K562 (cell line): ENCODE measurements around the gene KRT31. TPM values are rescaled to one million over a fixed set of nuclear protein-coding genes. Genes with fewer than 3 reads are reported as not detected.

ENCODE experiments used
- ATAC-seq: fragments of 200-7000 bp; cut with Tn5 transposase; 3 replicates; pipeline ENCODE4 v1.9.1; 2020; ENCODE audit warnings: moderate library complexity
- BruUV-seq: library from RNA; stranded (reverse); fragments of 400-500 nt; replicated peaks from 2 replicates; lab custom pipeline; 2021; lab: Mats Ljungman, UMichigan
- CTCF ChIA-PET: fragments of 300-600 bp; formaldehyde crosslinking; extraction: SDS; loops from one replicate; lab custom pipeline; 2021; ENCODE audit warnings: low intra/inter-chr PET ratio; lab: Yijun Ruan, JAX
- POLR2A ChIA-PET: fragments of 300-600, 350-650 bp; sonication (Branson Sonifier 250); formaldehyde crosslinking; extraction: SDS; loops from one replicate; lab custom pipeline; 2021; ENCODE audit warnings: antibody characterized with exemption, inconsistent platforms; lab: Yijun Ruan, JAX
- DNase-seq, 4 experiments: peaks; one replicate each; pipeline versions ENCODE4 v3.0.0 to v3.0.0-alpha.2; 2011 to 2018; ENCODE audit warnings: low spot score in 3 of 4, mixed read lengths in 3 of 4; ENCODE audit errors: extremely low read depth in 1 of 4
- FAIRE-seq: peaks from 2 replicates; lab custom pipeline; 2011; peaks lifted over from hg19 to GRCh38; lab: Jason Lieb, UNC
- H2AFZ ChIP-seq: 2 replicates; pipeline ENCODE4 v1.6.0; 2011; ENCODE audit warnings: low read depth, low read length, control low read depth, inconsistent platforms
- H3K27ac ChIP-seq: fragments of 200-600 bp; 3 replicates; pipeline ENCODE4 v1.8.0; 2011; ENCODE audit warnings: low read depth, mild to moderate bottlenecking, control low read depth, inconsistent platforms, low read length, moderate library complexity, mixed read lengths; ENCODE audit errors: extremely low read depth
- H3K27me3 ChIP-seq, 2 experiments: fragments of 300-600 bp in 1 of 2; 2 replicates in 1 of 2; 3 replicates in 1 of 2; pipeline versions ENCODE4 v1.6.0 to v1.8.0; 2011; ENCODE audit warnings: inconsistent platforms in 2 of 2, low read length in 2 of 2, mild to moderate bottlenecking in 1 of 2, mixed read lengths in 1 of 2, moderate library complexity in 1 of 2; ENCODE audit not compliant: control insufficient read depth in 2 of 2, insufficient read depth in 2 of 2
- H3K36me3 ChIP-seq: fragments of 300-600 bp; 3 replicates; pipeline ENCODE4 v1.8.0; 2011; ENCODE audit warnings: mild to moderate bottlenecking, low read length, inconsistent platforms; ENCODE audit not compliant: control insufficient read depth, insufficient read depth
- H3K4me1 ChIP-seq, 2 experiments: fragments of 200-600 bp in 1 of 2; replicated peaks in 1 of 2; 2 replicates in 1 of 2; 3 replicates in 1 of 2; pipeline versions ENCODE4 v1.5.1 to v1.8.0; 2011; ENCODE audit warnings: inconsistent platforms in 2 of 2, low read length in 2 of 2, mild to moderate bottlenecking in 1 of 2, mixed read lengths in 1 of 2, moderate library complexity in 1 of 2; ENCODE audit not compliant: control insufficient read depth in 2 of 2, insufficient read depth in 2 of 2
- H3K4me2 ChIP-seq: 2 replicates; pipeline ENCODE4 v1.6.1; 2011; ENCODE audit warnings: low read length, control low read depth, inconsistent platforms, mixed read lengths; ENCODE audit not compliant: insufficient read depth
- H3K4me3 ChIP-seq: fragments of 200-600 bp; sonication (generic), shearing (Covaris generic); 2 replicates; pipeline ENCODE4 v1.5.1; 2016; ENCODE audit warnings: control low read depth, inconsistent platforms
- H3K79me2 ChIP-seq: fragments of 200-600 bp; 3 replicates; pipeline ENCODE4 v1.8.0; 2011; ENCODE audit warnings: low read length, inconsistent platforms; ENCODE audit not compliant: control insufficient read depth, insufficient read depth
- H3K9ac ChIP-seq, 2 experiments: 2 replicates each; pipeline versions ENCODE4 v1.6.0 to v1.6.1; 2011; ENCODE audit warnings: low read depth in 2 of 2, low read length in 2 of 2, control low read depth in 1 of 2, inconsistent platforms in 1 of 2, mild to moderate bottlenecking in 1 of 2, mixed read lengths in 1 of 2; ENCODE audit not compliant: insufficient read depth in 1 of 2
- H3K9me1 ChIP-seq: one replicate; pipeline ENCODE4 v1.6.0; 2011; ENCODE audit warnings: inconsistent platforms, mild to moderate bottlenecking, low read length, moderate library complexity; ENCODE audit not compliant: control insufficient read depth, insufficient read depth
- H3K9me3 ChIP-seq: replicated peaks from 2 replicates; pipeline ENCODE4 v1.5.1; 2011; ENCODE audit warnings: low read depth, low read length, inconsistent platforms; ENCODE audit not compliant: control insufficient read depth, insufficient read depth
- H4K20me1 ChIP-seq: replicated peaks from 2 replicates; pipeline ENCODE4 v1.6.1; 2011; ENCODE audit warnings: low read length, inconsistent platforms, mixed read lengths; ENCODE audit not compliant: control insufficient read depth, insufficient read depth
- ARHGAP35 ChIP-seq: fragments of 450-650 bp; IDR thresholded peaks from 2 replicates; pipeline ENCODE4 v1.6.1; 2018; ENCODE audit not compliant: partially characterized antibody
- CBFA2T3 ChIP-seq: fragments of 450-650 bp; IDR thresholded peaks from 2 replicates; pipeline ENCODE4 v1.6.1; 2017
- ILF3 ChIP-seq: fragments of 450-650 bp; IDR thresholded peaks from 2 replicates; pipeline ENCODE4 v1.6.1; 2018; ENCODE audit warnings: antibody characterized with exemption, mild to moderate bottlenecking, moderate library complexity, borderline replicate concordance
- KAT8 ChIP-seq: fragments of 450-650 bp; IDR thresholded peaks from 2 replicates; pipeline ENCODE4 v1.6.1; 2016; ENCODE audit warnings: low read depth, mild to moderate bottlenecking
- MCM5 ChIP-seq: fragments of 450-650 bp; IDR thresholded peaks from 2 replicates; pipeline ENCODE4 v1.6.1; 2016; ENCODE audit warnings: low read depth
- MXI1 ChIP-seq: IDR thresholded peaks from 2 replicates; pipeline ENCODE4 v1.6.1; 2011; ENCODE audit warnings: low read depth, mild to moderate bottlenecking, improper control_type of control experiment, low read length
- RBM15 ChIP-seq: fragments of 200-400 bp; formaldehyde crosslinking; IDR thresholded peaks from 2 replicates; pipeline ENCODE4 v1.6.1; 2018; ENCODE audit warnings: mild to moderate bottlenecking, low read length, moderate library complexity; ENCODE audit not compliant: insufficient read depth
- RBM17 ChIP-seq: fragments of 200-400 bp; formaldehyde crosslinking; IDR thresholded peaks from 2 replicates; pipeline ENCODE4 v1.6.1; 2017; ENCODE audit warnings: low read depth, mild to moderate bottlenecking, low read length, borderline replicate concordance
- SIN3B ChIP-seq: fragments of 450-650 bp; IDR thresholded peaks from 2 replicates; pipeline ENCODE4 v1.6.1; 2017; ENCODE audit warnings: low read depth, mild to moderate bottlenecking, moderate library complexity
- TCF7 ChIP-seq: sonication (generic); IDR thresholded peaks from 2 replicates; pipeline ENCODE4 v1.6.1; 2016; ENCODE audit warnings: antibody characterized with exemption, borderline replicate concordance
- ZBTB7A ChIP-seq: IDR thresholded peaks from 2 replicates; pipeline ENCODE4 v1.6.1; 2011; ENCODE audit warnings: low read depth, mild to moderate bottlenecking, low read length, moderate library complexity, borderline replicate concordance; ENCODE audit not compliant: control insufficient read depth
- ZNF282 ChIP-seq: sonication (generic); formaldehyde crosslinking; IDR thresholded peaks from 2 replicates; pipeline ENCODE4 v1.8.1; 2023; ENCODE audit warnings: missing genetic modification reagents
- ZNF41 ChIP-seq: fragments of 250-450 bp; sonication (Bioruptor Pico); conservative IDR thresholded peaks from 2 replicates; pipeline ENCODE4 v1.4.0; 2020; ENCODE audit warnings: mild to moderate bottlenecking
- WGBS: fragments of 100-300 bp; shearing (Covaris generic); methylation state at CpG from one replicate; pipeline ENCODE4 v1.1.6; 2016; ENCODE audit warnings: low coverage, mixed read lengths; ENCODE audit not compliant: insufficient coverage; ENCODE audit errors: missing lambda C conversion rate; 5-methylcytosine and 5-hydroxymethylcytosine counted together
- in situ Hi-C: fragments of 300-500 bp; cut with MboI; formaldehyde crosslinking; loops from 4 replicates; pipeline ENCODE4 v1.15.0; 2018; ENCODE audit warnings: inconsistent platforms, mixed read lengths
- intact Hi-C: fragments of 100-400 bp; cut with micrococcal nuclease; formaldehyde crosslinking; loops from 2 replicates; pipeline ENCODE4 v1.14.2; 2022
- polyA plus RNA-seq, 8 experiments: library from polyadenylated mRNA; depleted of rRNA in 4 of 8; stranded (reverse) in 5 of 8; unstranded in 3 of 8; fragments of >200 nt; fragmentation: Nextera tagmentation in 2 of 8; fragmentation: Illumina TruSeq in 1 of 8; extraction: Ambion mirVana in 2 of 8; extraction: Trizol in 1 of 8; gene quantifications; 2 replicates each; pipeline versions ENCODE4 v1.2.1 to v1.2.3, GENCODE V29; 2011 to 2014; ENCODE audit warnings: inconsistent platforms in 1 of 8, missing spikeins in 1 of 8
- total RNA-seq, 7 experiments: library from RNA; depleted of rRNA in 6 of 7; stranded (reverse); fragments of >200 nt in 6 of 7; fragmentation: Illumina TruSeq in 2 of 7; extraction: Trizol in 2 of 7; gene quantifications; 2 replicates each; pipeline versions ENCODE4 v1.2.1 to v1.2.3, GENCODE V29; 2011 to 2021; ENCODE audit warnings: low replicate concordance in 1 of 7
- TF ChIP-seq, protein P1 (sequence below): sonication (generic); formaldehyde crosslinking; IDR thresholded peaks from 2 replicates; pipeline ENCODE4 v1.8.0; 2023; ENCODE audit warnings: missing genetic modification reagents, mild to moderate bottlenecking, borderline replicate concordance
- TF ChIP-seq, protein P2 (sequence below): fragments of 250-450 bp; sonication (Bioruptor Pico); IDR thresholded peaks from 2 replicates; pipeline ENCODE4 v1.4.0; 2020; ENCODE audit warnings: mild to moderate bottlenecking

KRT31 gene
- total and polyA plus RNA-seq, 9 of the 15 experiments (the other 6 are each of a cell fraction or from before 2014, with no cell fraction given), result not detected

DNA sequence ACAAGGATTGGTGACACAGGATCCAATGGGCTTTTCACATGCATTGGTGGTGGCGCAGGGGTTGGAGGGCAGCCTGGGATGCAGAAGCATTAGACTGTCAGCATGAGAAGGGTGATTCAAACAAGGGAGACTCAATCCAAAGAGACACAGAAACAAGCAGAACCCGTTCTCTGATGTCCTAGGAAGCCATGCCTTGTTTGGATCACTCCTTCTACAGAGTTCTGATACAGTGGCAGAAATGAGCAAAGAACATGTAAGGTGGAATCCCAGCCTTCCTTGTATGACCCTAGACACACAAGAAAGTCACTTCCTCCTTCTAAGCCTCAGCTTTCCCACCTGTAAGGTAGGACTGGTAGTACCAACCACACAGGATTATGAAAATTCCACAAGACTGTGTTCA is 33.5 kb downstream of the KRT31 start (continued):
- TF ChIP-seq ZNF41 (CRISPR knock-in tag) (no peak), MCM5 (no peak), ZNF282 (CRISPR knock-in tag) (no peak)
- TF ChIP-seq, protein P1, sequence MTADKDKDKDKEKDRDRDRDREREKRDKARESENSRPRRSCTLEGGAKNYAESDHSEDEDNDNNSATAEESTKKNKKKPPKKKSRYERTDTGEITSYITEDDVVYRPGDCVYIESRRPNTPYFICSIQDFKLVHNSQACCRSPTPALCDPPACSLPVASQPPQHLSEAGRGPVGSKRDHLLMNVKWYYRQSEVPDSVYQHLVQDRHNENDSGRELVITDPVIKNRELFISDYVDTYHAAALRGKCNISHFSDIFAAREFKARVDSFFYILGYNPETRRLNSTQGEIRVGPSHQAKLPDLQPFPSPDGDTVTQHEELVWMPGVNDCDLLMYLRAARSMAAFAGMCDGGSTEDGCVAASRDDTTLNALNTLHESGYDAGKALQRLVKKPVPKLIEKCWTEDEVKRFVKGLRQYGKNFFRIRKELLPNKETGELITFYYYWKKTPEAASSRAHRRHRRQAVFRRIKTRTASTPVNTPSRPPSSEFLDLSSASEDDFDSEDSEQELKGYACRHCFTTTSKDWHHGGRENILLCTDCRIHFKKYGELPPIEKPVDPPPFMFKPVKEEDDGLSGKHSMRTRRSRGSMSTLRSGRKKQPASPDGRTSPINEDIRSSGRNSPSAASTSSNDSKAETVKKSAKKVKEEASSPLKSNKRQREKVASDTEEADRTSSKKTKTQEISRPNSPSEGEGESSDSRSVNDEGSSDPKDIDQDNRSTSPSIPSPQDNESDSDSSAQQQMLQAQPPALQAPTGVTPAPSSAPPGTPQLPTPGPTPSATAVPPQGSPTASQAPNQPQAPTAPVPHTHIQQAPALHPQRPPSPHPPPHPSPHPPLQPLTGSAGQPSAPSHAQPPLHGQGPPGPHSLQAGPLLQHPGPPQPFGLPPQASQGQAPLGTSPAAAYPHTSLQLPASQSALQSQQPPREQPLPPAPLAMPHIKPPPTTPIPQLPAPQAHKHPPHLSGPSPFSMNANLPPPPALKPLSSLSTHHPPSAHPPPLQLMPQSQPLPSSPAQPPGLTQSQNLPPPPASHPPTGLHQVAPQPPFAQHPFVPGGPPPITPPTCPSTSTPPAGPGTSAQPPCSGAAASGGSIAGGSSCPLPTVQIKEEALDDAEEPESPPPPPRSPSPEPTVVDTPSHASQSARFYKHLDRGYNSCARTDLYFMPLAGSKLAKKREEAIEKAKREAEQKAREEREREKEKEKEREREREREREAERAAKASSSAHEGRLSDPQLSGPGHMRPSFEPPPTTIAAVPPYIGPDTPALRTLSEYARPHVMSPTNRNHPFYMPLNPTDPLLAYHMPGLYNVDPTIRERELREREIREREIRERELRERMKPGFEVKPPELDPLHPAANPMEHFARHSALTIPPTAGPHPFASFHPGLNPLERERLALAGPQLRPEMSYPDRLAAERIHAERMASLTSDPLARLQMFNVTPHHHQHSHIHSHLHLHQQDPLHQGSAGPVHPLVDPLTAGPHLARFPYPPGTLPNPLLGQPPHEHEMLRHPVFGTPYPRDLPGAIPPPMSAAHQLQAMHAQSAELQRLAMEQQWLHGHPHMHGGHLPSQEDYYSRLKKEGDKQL (CRISPR knock-in tag), result no peak
- TF ChIP-seq, all 486 proteins: peak for 0

- H3K4me3 ChIP-seq, result no peak overlapping the region
- CTCF ChIA-PET, result no interaction called here
- H3K9ac ChIP-seq, result no peak overlapping the region
- ATAC-seq (no peak), FAIRE-seq (no peak), DNase-seq (no peak)
- BruUV-seq, result no TSS peak
- WGBS, result 1% methylated on average over 5 of the region's 5 CpGs
- H4K20me1 ChIP-seq, result no peaks in the 10 kb centered on the region
- no peak overlapping the region for H3K4me2 ChIP-seq
- no peak overlapping the region for H3K27ac ChIP-seq
- in situ Hi-C loops, result no loop called here
- no peaks in the 10 kb centered on the region for H3K9me3 ChIP-seq
- no peak overlapping the region for H2AFZ ChIP-seq
- H3K9me1 ChIP-seq, result no peaks in the 10 kb centered on the region
- no peaks in the 10 kb centered on the region for H3K36me3 ChIP-seq
- H3K79me2 ChIP-seq, result no peaks in the 10 kb centered on the region
- intact Hi-C loops, result no loop called here
- no peaks in the 10 kb centered on the region for H3K4me1 ChIP-seq
- POLR2A ChIA-PET, result interaction anchor here (0.8 kb wide), 1 partner anchor 10 kb away, joined by 3 read pairs; no protein-coding TSS in a partner anchor
- peaks cover 3 to 5% of the 10 kb centered on the region in 2 experiments; a peak in 2 of 5 replicates for H3K27me3 ChIP-seq
- TF ChIP-seq SIN3B (no peak), ARHGAP35 (no peak), CBFA2T3 (no peak), RBM15 (no peak), TCF7 (no peak), ILF3 (no peak), MXI1 (no peak), RBM17 (no peak), ZBTB7A (no peak), KAT8 (no peak)
- TF ChIP-seq, protein P2, sequence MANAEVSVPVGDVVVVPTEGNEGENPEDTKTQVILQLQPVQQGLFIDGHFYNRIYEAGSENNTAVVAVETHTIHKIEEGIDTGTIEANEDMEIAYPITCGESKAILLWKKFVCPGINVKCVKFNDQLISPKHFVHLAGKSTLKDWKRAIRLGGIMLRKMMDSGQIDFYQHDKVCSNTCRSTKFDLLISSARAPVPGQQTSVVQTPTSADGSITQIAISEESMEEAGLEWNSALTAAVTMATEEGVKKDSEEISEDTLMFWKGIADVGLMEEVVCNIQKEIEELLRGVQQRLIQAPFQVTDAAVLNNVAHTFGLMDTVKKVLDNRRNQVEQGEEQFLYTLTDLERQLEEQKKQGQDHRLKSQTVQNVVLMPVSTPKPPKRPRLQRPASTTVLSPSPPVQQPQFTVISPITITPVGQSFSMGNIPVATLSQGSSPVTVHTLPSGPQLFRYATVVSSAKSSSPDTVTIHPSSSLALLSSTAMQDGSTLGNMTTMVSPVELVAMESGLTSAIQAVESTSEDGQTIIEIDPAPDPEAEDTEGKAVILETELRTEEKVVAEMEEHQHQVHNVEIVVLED, result no peak
Observed at GRCh38 chr17:41360296-41360995, 37.0 kb downstream of the KRT31 start.
